Amniotic epithelial cell (primary cell): ENCODE measurements around the gene COMT.
A peak's percentile ranks its signal among the peaks of the same experiment; 100 is the strongest.
"Not testable (repeated sequence)": the region's sequence is repeated elsewhere in the genome, so short reads cannot be mapped to it uniquely, and the experiment has no call there.

Experiments used
- DNase-seq: peaks from one replicate; pipeline ENCODE4 v3.0.0-alpha.2; 2010; ENCODE audit warnings: low read depth

Gene COMT

DNA sequence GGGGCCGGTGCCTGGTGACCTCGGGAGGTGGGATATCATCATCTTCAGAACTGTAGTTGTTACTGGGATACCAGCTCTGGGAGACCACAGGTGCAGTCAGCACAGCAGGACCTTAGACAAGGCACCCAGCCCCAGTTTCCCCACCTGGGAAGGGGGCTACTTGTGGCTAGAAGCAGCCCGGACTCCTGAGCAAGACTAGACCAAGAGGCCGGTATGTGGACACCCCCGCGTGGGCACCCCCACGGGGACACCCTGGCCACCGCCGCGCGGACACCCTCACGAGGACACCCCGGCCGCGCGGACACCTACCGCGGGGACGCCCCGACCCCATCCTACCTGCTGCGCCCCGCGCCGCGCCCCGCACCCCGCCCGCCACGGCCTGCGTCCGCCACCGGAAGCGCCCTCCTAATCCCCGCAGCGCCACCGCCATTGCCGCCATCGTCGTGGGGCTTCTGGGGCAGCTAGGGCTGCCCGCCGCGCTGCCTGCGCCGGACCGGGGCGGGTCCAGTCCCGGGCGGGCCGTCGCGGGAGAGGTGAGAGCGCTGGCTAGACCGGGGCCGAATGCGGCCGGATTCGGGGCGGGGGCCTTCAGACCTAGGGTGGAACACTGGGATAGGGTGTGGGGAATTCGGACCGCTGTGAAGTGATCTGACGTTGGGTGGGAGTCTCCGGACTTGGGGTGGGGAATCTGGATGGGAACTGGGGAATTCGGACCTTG lies at the start of gene COMT, which contains the start of gene TXNRD2:
COMT (plus strand) TSS at position 408 of the 718 bp plus-strand sequence. CDS start 20,755 bp downstream, outside the sequence.
TXNRD2 (minus strand) TSS at position 454 of the 718 bp plus-strand sequence; CDS start at position 439, 15 bp downstream.
- peak; percentile 40 for DNase-seq

DNA sequence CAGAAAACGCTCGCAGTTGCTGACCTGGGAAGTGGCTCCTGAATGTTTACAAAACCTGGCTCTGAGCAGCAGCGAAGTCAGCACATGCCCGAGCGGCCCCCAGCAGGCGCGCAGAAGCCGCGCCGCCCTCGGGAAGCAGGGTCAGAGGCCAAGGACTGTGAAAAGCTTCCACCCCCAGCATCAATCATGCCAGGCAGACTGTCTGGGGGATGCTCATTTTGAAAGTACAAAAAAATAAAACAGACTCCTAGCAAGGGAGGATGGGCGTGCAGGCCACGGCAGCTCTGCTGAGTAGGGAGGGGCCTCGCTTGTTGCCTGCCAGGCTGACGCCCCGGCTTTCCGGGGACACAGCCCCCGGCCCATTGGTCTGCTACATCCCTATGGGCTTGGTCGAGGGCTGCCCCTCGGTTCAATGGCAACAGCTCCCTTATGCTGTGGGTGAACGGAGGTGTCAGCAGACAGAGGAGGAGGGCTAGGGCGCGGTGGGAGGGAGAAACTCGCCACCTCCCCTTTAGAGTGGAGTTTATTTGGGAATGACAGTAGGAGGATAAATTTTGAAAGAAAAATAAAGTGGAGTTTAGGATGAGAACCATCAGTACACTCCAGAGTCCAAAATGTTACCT lies 49.2 kb upstream of the COMT start:
- DNase-seq, result peak; percentile 88

DNA sequence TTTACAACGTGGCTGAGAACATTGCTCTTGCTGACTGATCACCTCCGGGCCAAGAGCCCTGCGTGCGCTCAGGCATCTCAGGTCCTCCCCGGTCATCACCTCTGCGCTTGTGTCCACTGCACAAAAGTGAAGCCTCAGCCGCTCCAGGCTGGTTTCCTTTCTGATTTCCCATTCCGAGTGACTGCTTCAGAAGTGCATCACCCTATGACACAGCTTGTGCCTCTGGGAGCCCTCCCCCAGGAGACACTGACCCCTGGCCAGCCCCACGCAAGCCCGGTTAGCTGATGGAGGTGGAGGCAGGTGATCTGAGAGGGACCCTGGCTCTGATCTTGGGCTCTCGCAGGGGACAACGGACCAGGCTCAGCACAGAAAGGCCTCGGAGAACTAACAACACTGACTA lies 48.6 kb upstream of the COMT start:
- DNase-seq, result peak; percentile 28

DNA sequence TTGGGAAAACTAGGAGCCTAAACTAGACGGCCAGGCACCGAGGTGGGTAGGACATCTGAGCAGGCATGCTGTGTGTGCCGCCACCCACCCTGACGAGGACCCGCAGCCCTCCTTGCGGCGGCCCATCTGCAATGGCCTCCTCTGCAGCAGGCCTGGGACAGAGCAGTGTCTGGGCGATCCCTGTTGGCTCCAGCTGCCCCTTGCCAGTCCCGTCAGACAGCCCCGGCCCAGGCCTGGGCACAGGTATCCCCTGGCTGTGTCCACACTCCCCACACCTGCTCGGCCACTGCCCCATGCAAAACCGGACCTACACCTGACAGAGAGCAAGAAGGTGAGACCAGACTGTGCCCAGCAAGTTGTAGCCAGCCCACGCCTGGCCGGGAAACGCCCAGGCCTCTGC lies 48.2 kb upstream of the COMT start:
- no peak for DNase-seq

DNA sequence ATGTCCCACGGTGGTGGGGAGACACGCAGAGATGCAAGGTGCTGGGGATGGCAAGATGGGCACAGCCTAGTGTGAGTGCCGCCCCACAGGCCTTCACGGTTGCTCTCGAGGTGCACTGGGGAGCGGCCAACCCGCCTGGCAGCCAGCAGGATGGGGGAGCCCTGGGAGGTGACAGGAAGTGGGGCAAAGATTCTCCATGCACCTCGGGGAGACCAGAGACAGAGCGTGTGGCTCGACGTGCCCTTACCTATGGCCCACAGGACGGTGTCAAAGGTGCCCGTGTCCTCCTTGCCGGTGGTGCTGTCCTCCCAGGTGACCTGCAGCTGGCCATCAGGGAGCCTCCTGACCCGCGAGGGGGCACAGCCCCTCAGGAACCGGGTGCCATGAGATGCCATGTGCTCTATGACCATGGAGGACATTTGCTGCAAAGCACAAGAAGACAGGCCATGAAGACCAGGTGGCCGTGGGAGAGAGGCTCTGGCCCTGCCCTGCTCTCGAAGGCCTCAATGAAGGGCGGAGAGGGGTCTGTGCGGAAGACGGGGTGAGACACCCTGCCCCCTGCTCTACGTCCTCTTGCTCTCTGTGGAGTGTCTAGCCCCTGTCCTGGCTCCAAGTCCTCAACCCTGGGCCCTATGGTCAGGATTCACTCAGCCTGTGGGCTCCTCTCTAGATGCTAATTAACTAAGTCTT lies 46.3 kb upstream of the COMT start:
- no peak for DNase-seq

DNA sequence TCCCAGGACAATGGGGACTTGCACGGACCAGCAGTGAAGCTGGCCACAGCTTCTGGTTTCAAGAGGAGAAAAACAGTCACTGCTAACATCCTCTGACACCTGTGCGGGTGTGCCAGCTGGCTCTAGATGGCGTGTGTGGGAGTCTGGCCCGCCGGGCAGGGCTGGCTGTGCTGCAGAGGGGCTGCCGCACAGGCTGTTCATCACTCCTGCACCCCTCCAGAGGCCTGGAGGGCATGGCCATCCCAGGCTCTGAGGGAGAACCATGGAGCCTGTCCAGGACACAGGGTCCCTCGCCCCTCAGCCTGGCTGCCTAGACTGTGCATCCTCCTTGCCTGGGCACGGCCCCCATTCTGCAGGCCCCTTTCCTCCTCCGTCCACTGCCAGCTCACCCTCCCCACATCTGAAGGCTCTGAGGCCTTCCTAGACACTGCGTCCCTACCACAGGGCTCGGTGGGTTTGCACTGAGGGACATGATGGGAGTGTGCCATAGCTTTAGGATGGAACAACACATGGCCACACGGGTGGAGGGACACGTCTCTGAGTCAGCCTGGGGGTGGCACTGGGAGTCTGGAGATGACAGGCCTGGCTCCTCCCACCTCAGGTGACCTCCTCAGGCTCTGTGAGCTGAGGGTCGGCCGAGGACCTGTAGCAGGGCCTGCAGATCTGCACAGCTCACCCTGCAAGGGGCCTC lies 44.8 kb upstream of the COMT start:
- no peak for DNase-seq

DNA sequence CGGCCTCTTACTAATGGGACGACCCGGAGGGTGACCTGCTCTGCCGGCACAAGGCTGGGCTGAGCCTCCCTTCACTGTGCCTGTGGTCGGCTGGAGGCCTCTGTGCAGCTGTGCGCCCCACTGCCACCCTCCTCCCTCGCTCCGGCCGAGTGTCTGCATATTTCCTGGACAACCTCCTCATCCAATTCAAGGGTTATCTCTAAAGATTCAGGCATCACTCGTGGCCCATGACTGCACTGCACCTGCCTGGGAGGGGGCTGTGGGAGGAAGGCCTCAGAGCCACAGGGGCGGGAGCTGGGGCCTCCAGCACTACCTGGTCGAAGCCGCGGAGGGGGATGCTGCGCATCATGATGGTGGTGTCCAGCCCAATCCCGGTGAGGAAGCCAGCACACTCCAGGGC lies 43.8 kb upstream of the COMT start:
- DNase-seq, result no peak

DNA sequence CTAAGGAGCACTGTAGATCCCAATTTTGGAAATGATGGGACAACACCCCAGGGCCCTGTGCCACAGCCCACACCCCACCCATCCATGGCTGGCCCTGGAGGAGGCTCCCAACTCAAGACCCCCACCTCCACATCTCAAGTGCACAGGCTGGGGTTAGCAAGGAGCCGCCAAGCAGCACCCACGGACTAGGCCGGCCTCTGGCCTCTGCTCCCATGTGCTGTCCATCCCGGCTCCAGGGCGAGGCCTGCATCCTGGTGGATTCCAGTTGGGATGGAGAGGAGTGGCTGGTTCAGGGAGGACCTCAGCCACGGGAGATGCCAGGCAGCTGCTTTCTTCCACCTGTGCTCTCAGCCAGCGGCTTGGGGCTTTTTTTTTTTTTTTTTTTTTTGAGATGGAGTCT lies 43.4 kb upstream of the COMT start:
- DNase-seq, result no peak

DNA sequence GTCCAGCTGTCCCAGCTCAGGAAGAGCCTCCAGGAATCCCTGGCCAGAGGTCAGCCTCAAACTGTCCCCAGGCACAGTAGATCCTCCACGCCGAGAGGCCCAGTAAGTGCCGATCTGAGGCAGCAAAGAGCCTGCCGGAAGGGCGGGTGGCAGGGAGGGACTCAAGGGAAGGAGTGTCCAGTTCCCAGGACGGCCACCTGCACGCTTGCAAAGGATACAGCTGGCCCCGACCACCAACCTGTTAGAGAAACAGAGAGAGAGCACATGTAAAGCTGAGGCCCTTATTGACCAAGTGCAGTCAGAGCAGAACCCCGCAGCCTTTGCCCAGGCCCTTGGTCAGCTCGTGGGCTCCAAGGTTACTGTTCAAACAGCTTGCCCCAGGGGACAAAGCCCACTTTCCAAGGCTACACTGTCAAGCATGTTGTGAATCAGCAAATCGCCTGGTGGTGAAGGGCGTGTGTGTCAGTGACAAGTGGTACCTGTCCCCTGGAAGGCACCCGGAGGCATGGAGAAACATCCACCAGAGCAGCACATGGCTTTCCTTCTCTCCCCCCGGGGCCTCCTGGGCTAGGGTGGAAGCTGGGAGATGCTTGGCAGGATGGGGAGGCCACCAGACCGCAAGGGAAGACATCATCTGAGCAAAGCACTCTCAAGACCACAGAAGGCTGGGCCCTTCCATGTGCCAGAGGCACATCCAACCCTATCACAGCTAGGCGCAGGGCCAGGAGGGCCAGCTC lies 42.6 kb upstream of the COMT start:
- DNase-seq, result no peak

DNA sequence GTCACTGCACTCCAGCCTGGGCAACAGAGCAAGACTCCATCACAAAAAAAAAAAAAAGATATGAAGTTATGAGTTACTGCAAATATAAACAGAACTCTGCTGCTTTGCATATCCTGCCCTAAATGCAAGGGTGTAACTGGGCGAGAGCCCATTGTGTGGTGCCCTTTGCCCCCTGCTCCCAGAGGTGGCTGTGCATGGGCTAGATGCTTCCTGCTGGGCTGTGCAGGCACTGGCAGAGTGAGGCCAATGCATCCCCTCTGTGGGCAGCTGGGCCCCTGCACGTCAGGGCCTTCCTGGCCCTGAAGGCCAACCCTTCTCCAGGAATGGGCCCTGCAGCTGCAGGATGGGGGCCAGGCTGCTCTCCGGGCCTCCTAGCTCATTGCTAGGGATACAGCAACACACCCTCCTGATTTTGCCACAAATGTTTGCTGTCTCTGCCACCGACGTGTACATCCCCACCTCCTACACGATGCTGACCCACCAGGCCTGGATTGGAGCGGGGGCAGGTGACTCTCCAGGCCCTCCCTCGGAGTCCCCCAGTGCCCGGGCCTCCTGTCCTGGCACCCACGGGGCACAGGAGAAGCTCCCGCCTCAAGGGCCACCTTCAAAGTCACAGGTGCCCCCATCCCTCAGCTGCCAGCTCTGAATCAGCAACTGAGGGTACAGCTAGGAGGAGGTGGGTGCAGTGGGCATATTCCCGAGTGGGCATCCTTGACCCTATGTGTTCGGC lies 40.7 kb upstream of the COMT start:
- no peak for DNase-seq

DNA sequence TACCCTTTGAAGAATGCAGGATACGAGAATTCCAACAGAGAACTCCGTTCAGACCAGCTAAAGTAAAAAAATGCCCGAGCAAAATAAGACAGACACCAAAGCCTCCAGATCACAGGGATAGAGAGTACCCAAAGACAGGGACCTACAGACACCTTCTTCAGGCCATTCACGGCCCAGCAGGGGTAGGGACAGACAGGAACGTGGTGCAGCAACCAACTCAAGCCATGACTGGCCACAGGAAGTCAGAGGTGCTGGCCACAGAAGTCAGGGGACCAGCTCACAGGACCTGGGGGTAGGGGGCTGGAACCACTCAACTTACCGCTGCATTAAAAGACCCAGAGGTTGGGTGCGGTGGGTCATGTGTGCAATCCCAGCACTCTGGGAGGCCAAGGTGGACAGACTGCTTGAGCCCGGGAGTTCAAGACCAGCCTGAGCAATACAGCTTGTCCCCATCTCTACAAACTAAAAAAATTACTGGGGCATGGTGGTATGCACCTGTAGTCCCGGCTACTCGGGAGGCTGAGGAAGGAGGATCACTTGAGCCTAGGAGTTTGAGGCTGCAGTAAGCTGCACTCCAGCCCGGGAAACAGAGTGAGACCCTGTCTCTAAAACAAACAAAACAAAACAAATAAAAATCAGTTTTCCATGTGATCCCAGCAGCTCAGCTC lies 39.9 kb upstream of the COMT start:
- no peak for DNase-seq

DNA sequence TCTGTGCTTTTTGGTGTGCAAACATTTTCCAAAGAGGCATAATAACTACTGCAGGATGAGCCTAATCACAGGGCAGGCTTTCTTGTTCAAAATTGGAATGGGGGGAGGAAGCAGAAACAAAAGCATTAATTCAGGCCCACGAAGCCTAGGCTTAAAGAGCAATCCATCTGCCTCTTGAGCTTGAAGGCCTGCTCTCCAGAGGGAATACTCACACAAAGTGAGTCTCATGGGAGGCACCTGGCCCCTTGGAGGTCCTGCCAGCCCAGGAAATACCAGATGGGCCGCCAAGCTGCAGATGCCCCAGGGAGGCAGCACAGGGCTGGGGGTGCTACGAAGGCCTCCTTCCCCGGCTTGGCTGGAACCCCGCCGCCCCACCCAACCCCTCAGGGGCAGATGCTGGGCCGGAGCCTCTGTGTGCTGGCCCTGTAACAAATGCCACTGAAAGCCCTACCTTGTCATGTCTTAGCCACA lies 39.3 kb upstream of the COMT start:
- no peak for DNase-seq

DNA sequence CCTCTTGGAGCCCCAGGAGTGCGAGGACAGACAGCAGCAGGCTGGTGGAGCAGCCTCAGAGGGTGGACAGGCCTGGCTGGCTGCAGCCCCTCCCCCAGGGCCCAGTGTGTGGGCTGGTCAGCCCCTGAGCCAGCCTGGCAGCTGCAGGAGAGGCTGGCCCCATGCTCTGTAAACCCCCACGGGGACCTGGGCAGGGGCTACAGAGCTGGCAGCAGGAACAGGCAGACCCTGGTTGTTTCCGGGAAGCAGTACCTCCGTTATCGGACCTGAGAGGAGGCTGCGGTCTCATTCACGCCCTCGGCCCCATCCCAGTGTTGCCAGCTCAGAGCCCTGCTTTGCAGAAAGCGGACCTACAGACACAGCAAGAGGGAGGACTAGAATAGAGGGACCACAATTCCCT lies 38.5 kb upstream of the COMT start:
- no peak for DNase-seq

DNA sequence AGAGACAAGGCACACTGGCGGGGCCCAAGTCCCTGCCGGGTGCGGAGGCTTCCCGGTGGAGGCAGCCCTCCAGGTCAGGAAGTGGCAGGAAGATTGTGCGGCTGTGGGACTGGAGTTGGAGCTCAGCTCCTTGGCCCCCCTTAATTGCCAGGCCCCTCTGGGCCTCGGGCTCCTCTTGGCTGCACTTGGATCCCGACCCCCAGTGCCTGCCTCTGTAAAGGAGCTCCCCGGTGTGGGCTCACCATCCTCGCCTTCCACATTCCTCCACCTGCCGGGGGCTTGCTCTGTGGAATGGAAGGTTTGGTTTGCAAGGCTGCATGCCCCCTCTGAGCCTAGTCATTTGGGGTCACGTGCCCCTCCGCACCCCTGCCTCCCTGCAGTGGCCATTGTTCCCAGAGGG lies 38.1 kb upstream of the COMT start:
- DNase-seq, result no peak

DNA sequence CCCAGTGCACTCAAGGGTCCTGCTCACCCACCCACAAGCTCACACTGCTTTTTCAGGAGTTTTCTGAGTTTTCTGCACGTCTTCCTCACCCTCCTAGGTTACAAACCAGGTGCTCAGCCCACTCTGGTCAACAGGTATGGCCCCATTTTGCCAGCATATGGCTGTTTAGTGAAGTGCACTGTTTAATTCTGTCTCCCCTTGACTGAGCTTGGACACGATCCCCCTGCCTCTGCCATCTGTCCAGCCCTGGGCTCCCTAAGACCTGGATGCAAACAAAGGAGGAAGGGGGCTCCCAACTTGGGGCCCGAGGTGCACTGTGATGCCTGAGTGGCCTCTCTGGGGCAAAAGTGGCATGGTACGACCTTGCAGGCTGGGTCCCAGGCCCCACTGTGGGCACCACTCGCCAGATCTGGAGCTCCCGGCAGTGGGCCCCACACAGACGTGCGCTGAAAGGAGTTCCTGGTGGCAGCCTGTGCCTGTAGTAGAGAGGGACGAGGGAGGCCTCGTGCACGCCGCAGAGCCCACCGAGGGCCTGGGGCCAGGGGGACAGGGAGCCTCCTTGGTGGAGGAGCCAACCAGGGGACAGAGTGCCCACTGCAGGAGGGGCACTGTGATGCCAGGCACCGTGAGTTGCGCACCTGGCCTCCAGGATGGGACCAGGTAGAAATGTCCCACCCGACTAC lies 37.3 kb upstream of the COMT start:
- DNase-seq, result no peak

DNA sequence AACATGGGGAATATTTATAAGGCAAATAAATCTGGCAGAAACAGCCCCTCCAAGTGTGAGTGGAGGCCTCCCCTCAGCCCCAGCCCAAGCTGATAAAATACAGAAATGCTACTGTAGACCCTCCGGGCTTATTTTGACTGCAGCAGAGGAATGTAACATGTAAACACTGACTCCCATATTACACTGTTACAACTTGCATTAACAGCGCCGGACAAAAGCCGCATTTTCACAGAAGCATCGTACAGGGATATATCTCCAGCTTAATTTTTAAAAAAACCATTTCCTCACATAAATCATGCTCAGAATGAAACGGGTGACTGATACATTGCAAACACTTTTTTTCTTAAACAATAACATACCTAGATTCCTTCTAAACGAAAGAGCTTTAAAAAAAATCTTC lies 36.6 kb upstream of the COMT start:
- DNase-seq, result no peak

DNA sequence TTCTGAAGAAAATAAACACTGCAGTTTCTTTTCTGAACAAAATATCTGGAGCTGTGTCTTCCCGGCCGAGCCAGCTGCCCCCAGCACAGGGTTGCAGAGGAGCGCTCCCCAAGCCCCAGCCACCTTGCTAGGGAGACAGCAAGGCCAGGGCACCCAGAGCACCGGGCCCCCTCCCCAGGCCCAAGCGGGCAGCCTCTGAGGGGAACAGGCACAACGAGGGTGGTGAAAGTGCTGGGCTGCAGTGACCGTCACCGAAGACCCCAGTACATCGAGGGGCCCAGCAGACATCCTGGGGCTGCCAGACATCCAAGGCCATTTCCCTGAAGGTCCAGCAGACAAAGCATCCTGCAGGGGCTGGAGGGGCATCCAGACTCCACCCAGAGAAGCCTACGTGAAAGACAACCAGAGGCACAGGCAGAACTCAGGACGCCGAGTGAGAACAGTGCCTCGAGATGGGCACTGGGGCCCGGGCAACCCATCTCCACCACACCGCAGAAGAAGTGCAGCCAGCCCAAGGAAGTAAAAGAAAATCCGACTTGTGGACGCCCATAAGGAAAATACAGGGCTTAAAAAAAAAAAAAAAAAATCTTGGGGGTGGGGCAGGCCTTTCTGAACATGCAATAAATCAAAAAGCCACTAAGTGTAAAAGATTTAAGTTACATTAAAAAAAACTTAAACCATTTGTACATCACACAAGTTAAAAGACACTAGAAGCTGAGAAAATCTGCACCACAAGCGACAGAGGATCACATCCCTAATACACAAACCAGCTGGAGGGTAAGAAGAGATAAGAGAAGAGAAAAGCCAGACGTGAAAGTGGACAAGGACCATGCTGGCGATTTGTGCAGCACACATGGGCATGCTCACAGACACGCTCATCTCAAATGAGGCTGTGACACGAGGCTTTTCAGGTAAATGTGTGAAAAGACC lies 36.0 kb upstream of the COMT start:
- peak; percentile 43 for DNase-seq

DNA sequence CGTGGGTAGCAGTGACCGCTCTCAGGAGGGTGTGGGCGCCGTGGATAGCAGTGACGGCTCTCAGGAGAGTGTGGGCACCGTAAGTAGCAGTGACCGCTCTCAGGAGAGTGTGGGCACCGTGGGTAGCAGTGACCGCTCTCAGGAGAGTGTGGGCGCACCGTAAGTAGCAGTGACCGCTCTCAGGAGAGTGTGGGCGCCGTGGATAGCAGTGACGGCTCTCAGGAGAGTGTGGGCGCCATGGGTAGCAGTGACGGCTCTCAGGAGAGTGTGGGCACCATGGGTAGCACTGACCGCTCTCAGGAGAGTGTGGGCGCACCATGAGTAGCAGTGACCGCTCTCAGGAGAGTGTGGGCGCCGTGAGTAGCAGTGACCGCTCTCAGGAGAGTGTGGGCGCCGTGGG lies 34.7 kb upstream of the COMT start:
- DNase-seq, result not testable (repeated sequence)

DNA sequence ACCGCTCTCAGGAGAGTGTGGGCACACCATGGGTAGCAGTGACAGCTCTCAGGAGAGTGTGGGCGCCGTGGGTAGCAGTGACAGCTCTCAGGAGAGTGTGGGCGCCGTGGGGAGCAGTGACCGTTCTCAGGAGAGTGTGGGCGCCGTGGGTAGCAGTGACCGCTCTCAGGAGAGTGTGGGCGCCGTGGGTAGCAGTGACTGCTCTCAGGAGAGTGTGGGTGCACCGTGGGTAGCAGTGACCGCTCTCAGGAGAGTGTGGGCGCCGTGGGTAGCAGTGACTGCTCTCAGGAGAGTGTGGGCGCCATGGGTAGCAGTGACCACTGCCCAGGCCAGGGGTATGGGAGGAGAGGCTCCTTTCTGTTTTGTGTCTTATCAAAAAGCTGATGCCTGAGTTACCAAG lies 33.7 kb upstream of the COMT start:
- DNase-seq, result not testable (repeated sequence)
